ENCODE data around the gene MDN1. TPM values are rescaled to one million over a fixed set of nuclear protein-coding genes. Genes with fewer than 3 reads are reported as not detected.
"Not testable (repeated sequence)": the region's sequence is repeated elsewhere in the genome, so short reads cannot be mapped to it uniquely, and the experiment has no call there.

The MDN1 gene
- polyA plus RNA-seq, 1 donor, result 23.6 TPM

DNA sequence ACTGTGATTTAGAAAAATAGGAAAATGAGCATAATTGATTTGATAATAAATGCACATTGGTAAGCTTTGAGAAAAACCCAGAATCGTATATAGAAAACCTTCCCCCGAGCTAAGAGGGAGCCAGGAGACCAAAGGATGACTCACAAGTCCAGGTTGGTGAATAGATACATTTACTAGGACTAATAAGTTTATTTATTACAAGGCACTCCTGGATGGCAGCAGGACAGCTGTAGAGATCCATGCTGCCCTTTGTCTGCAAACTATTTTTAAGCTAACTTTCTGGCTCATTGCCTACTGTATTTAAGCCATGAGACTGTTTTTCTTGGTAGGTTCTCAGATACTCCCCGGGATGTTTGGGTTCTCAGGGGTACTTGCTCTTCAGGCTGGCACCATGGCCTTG, 23.5 kb upstream of the MDN1 start:
- no peaks in the 10 kb centered on the region for H3K9me3 ChIP-seq (ENCODE audit: control insufficient read depth, low read depth, low read length)
- no peak overlapping the region for H3K4me3 ChIP-seq (ENCODE audit: low read length)
- no peaks in the 10 kb centered on the region for H3K4me1 ChIP-seq (ENCODE audit: control insufficient read depth, insufficient read depth, low read length)
- H3K27ac ChIP-seq (ENCODE audit: low read length), result no peak overlapping the region
- no peak for DNase-seq
- H3K36me3 ChIP-seq (ENCODE audit: control insufficient read depth, insufficient read depth, low read length), result peaks cover 7% of the 10 kb centered on the region
- 73% methylated on average over 3 of the region's 3 CpGs for WGBS (ENCODE audit: insufficient coverage, low lambda C conversion rate)
- H3K27me3 ChIP-seq (ENCODE audit: control insufficient read depth, insufficient read depth, low read length), result no peaks in the 10 kb centered on the region

DNA sequence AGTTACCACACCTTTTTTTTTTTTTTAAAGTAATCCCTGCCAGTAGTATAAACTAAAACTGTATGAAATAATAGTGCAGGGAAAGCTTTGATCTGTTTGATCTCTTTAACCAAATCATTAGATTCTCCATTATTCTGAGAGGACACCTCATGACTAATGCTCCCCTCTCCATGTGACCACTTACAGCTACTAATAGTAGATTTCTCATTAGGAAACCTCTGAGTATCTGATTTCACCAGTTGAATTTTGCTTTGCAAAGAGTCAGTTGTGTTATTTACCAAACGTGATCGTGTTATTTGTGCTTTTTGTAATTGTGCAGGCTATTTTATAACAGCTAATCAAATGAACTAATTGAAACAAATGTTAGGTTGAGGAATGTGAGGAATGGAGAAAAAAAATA, 22.6 kb upstream of the MDN1 start:
- no peak for DNase-seq
- Histone ChIP-seq H3K27me3 (ENCODE audit: control insufficient read depth, insufficient read depth, low read length) (no peaks in the 10 kb centered on the region), H3K9me3 (ENCODE audit: control insufficient read depth, low read depth, low read length) (no peaks in the 10 kb centered on the region), H3K4me3 (ENCODE audit: low read length) (no peak overlapping the region), H3K36me3 (ENCODE audit: control insufficient read depth, insufficient read depth, low read length) (peaks cover 7% of the 10 kb centered on the region), H3K27ac (ENCODE audit: low read length) (no peak overlapping the region), H3K4me1 (ENCODE audit: control insufficient read depth, insufficient read depth, low read length) (no peaks in the 10 kb centered on the region)
- 100% methylated on average over 2 of the region's 2 CpGs for WGBS (ENCODE audit: insufficient coverage, low lambda C conversion rate)

DNA sequence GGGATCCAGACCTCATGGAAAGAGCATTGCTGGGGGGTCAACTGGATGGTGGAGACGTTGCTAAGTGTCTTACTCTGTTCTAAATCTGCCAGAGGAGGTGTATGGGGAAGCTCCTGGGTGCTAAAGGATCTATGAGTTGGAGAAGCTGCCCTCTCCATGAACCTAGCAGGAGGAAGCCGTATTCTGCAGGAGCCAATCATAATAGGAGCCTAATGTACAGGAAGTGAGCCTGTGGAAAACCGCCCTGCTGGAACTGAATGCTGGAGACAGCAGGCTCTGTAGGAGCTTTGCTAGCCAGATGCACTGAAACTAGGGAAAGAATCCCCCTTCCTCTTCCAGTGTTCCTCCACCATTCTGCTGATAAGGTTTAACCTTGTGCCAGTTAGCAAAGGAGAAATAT, 20.9 kb upstream of the MDN1 start:
- no peaks in the 10 kb centered on the region for H3K4me1 ChIP-seq (ENCODE audit: control insufficient read depth, insufficient read depth, low read length)
- WGBS (ENCODE audit: insufficient coverage, low lambda C conversion rate), result no CpG with 5 or more reads among the region's 3 CpGs
- H3K27me3 ChIP-seq (ENCODE audit: control insufficient read depth, insufficient read depth, low read length), result no peaks in the 10 kb centered on the region
- H3K27ac ChIP-seq (ENCODE audit: low read length), result no peak overlapping the region
- H3K36me3 ChIP-seq (ENCODE audit: control insufficient read depth, insufficient read depth, low read length), result peaks cover 12% of the 10 kb centered on the region
- no peaks in the 10 kb centered on the region for H3K9me3 ChIP-seq (ENCODE audit: control insufficient read depth, low read depth, low read length)
- DNase-seq, result no peak
- no peak overlapping the region for H3K4me3 ChIP-seq (ENCODE audit: low read length)

DNA sequence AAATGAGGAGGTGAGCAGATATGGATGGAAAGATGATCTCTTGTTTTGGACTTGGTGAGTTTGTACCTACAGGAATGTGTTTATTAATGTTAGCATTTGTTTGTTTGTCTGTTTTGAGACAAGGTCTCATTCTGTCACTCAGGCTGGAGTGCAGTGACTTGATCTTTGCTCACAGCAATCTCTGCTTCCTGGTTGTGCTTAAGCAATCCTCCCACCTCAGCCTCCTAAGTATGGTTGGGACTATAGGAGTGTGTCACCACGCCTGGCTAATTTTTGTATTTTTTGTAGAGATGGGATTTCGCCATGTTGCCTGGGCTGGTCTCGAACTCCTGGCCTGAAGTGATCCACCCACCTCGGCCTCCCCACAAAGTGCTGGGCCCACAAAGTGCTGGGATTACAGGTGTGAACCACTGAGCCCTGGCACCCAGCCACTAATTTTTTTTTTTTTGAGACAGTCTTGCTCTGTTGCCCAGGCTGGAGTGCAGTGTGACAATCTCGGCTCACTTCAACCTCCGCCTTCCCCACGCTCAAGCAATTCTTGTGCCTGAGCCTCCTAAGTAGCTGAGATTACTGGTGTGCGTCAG, 17.1 kb upstream of the MDN1 start:
- Histone ChIP-seq H3K36me3 (ENCODE audit: control insufficient read depth, insufficient read depth, low read length) (peaks cover 17% of the 10 kb centered on the region), H3K27ac (ENCODE audit: low read length) (no peak overlapping the region), H3K27me3 (ENCODE audit: control insufficient read depth, insufficient read depth, low read length) (no peaks in the 10 kb centered on the region), H3K4me1 (ENCODE audit: control insufficient read depth, insufficient read depth, low read length) (no peaks in the 10 kb centered on the region), H3K9me3 (ENCODE audit: control insufficient read depth, low read depth, low read length) (no peaks in the 10 kb centered on the region), H3K4me3 (ENCODE audit: low read length) (no peak overlapping the region)
- WGBS (ENCODE audit: insufficient coverage, low lambda C conversion rate), result no CpG with 5 or more reads among the region's 8 CpGs
- DNase-seq, result no peak

DNA sequence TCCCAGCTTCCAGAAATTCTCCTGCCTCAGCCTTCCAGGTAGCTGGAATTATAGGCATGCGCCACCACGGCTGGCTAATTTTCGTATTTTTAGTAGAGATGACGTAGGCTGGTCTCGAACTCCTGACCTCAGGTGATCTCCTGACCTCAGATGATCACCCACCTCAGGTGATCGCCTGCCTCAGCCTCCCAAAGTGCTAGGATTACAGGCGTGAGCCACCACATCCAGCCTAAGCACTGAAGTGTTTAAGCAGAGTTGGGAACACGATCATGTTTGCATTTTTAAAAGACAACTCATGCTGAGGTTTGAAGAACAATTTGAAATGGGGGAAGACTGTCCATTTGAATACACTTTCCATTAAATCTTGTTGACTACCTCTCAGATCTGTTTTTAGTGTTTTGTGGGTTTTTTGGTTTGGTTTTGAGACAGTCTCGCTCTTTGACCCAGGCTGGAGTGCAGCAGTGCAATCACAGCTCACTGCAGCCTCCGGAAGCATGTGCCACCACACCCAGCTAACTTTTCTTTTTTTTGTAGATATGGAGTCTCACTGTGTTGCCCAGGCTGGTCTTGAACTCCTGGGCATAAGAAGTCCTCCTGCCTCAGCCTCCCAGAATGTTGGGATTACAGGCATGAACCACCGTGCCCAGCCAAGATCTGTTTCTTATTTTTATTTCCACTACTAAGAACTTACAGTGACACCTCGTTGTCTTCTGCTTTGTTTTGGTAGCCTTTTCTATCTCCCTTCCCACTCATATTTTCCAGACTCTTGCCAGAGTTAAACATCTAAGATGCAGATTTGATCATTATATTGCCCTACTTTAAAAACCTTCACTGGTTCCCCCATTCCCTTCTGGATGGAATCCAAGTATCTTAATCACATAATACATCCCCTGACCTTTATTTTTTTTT, 15.5 kb upstream of the MDN1 start:
- H3K36me3 ChIP-seq (ENCODE audit: control insufficient read depth, insufficient read depth, low read length), result peaks cover 18% of the 10 kb centered on the region
- WGBS (ENCODE audit: insufficient coverage, low lambda C conversion rate), result 92% methylated on average over 2 of the region's 12 CpGs
- no peaks in the 10 kb centered on the region for H3K27me3 ChIP-seq (ENCODE audit: control insufficient read depth, insufficient read depth, low read length)
- no peaks in the 10 kb centered on the region for H3K4me1 ChIP-seq (ENCODE audit: control insufficient read depth, insufficient read depth, low read length)
- no peak overlapping the region for H3K27ac ChIP-seq (ENCODE audit: low read length)
- no peak overlapping the region for H3K4me3 ChIP-seq (ENCODE audit: low read length)
- DNase-seq, result no peak
- no peaks in the 10 kb centered on the region for H3K9me3 ChIP-seq (ENCODE audit: control insufficient read depth, low read depth, low read length)

DNA sequence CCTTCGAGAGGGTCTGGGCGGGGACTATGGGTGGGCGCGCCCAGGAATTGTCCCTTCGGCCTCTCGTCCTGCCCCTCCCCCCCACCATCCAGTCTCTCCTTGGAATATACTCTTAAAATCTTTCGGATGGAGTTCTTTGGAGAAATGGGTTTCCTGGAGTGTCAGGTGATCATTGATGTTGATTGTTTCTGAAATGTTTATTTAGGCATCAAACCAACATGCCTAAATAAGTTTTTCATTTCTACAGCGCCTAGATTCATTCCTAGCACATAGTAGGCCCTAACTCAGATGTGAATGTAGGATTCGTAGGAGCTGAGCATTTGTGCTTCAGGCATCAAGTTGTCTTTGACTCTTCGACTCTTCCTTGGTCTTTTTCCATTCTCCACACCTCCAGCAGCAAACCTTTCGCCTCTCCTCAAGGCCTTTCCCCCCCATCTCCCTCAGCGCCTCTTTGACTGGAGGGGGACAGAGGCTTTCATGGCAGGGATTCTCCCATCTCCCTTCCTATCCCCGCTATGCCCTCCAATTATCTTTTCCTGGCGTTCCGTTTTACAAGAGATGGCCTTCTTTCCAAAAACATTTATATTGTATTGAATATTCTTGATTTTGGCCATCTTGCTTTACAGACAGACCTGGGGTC, 10.7 kb upstream of the MDN1 start:
- no peak for DNase-seq
- no peaks in the 10 kb centered on the region for H3K9me3 ChIP-seq (ENCODE audit: control insufficient read depth, low read depth, low read length)
- H3K4me3 ChIP-seq (ENCODE audit: low read length), result peak overlapping the region; percentile 82
- H3K4me1 ChIP-seq (ENCODE audit: control insufficient read depth, insufficient read depth, low read length), result no peaks in the 10 kb centered on the region
- peak overlapping the region; percentile 41 for H3K27ac ChIP-seq (ENCODE audit: low read length)
- H3K27me3 ChIP-seq (ENCODE audit: control insufficient read depth, insufficient read depth, low read length), result no peaks in the 10 kb centered on the region
- peaks cover 7% of the 10 kb centered on the region for H3K36me3 ChIP-seq (ENCODE audit: control insufficient read depth, insufficient read depth, low read length)
- WGBS (ENCODE audit: insufficient coverage, low lambda C conversion rate), result 6% methylated on average over 3 of the region's 15 CpGs

DNA sequence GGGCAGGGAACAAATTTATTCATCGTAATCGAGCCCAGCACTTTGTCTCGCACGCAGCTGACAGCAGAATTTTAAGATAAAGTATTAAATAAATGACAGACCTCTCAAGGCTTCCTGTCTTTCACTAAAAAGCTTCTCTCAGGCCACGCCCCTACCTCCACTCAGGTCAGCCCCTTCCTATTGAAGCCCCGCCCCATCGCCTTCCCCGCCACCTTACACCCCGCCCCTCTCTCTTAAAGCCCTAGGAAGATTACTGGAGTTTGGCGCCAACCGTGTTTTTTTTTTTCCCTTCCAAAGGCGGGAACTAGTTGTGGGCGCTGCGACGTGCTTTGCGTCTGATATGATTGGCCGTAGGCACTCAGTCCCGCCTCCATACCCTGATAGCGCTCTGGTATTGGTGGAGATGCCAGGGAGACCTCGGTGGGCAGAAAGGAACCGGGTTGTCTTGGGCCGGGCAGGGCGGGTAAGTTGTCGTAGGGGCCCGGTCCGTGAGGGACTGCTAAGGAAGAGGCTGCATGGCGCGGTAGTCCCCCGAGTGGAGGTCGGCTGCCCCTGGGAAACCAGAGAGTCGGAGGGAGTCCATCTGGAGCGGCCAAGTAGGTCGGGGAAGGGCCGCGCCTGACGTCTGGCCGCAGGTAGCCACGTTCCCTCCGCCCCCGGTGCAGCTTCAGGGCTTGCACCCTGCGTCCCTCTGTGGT, 10.0 kb upstream of the MDN1 start, which contains the start of gene CASP8AP2:
Gene CASP8AP2, plus strand, starts transcription at position 409 of the 698 bp plus-strand sequence.
- DNase-seq, result peak; percentile 99
- peaks cover 7% of the 10 kb centered on the region for H3K36me3 ChIP-seq (ENCODE audit: control insufficient read depth, insufficient read depth, low read length)
- no peaks in the 10 kb centered on the region for H3K9me3 ChIP-seq (ENCODE audit: control insufficient read depth, low read depth, low read length)

DNA sequence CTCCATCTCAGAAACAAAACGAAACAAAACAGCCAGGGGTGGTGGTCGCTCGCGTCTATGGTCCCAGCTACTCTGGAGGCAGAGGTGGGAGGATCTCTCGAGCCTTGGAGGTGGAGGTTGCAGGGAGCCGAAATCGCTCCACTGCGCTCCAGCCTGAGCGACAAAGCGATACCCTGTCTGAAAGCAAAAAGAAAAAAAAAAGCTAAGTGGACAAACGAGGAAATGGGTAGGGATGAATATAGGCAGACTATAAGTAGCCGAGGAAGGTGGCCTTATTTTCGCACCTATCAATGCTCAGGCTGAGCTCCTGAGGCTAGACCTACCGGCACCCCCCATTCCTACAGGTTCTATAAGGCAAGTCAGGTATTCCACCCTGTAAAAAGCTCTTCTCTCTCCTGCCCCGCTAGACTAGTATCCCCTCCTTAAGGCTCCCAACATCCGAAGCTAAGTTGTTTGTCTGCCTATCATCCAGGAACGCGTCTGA, 9.4 kb upstream of the MDN1 start:
- no peak for DNase-seq
- Histone ChIP-seq H3K36me3 (ENCODE audit: control insufficient read depth, insufficient read depth, low read length) (peaks cover 7% of the 10 kb centered on the region), H3K27ac (ENCODE audit: low read length) (peak overlapping the region; percentile 84), H3K4me1 (ENCODE audit: control insufficient read depth, insufficient read depth, low read length) (no peaks in the 10 kb centered on the region), H3K27me3 (ENCODE audit: control insufficient read depth, insufficient read depth, low read length) (no peaks in the 10 kb centered on the region), H3K9me3 (ENCODE audit: control insufficient read depth, low read depth, low read length) (no peaks in the 10 kb centered on the region), H3K4me3 (ENCODE audit: low read length) (peak overlapping the region; percentile 69)
- whole genome bisulfite sequencing (ENCODE audit: insufficient coverage, low lambda C conversion rate), result 60% methylated on average over 1 of the region's 18 CpGs

More for the DNA sequence above, 10.0 kb upstream of the MDN1 start, which contains the start of gene CASP8AP2:
- no CpG with 5 or more reads among the region's 41 CpGs for WGBS (ENCODE audit: insufficient coverage, low lambda C conversion rate)
- H3K27ac ChIP-seq (ENCODE audit: low read length), result peak within 1 kb of the TSS; percentile 84
- no peaks in the 10 kb centered on the region for H3K27me3 ChIP-seq (ENCODE audit: control insufficient read depth, insufficient read depth, low read length)
- no peaks in the 10 kb centered on the region for H3K4me1 ChIP-seq (ENCODE audit: control insufficient read depth, insufficient read depth, low read length)
- H3K4me3 ChIP-seq (ENCODE audit: low read length), result peak within 1 kb of the TSS; percentile 82

DNA sequence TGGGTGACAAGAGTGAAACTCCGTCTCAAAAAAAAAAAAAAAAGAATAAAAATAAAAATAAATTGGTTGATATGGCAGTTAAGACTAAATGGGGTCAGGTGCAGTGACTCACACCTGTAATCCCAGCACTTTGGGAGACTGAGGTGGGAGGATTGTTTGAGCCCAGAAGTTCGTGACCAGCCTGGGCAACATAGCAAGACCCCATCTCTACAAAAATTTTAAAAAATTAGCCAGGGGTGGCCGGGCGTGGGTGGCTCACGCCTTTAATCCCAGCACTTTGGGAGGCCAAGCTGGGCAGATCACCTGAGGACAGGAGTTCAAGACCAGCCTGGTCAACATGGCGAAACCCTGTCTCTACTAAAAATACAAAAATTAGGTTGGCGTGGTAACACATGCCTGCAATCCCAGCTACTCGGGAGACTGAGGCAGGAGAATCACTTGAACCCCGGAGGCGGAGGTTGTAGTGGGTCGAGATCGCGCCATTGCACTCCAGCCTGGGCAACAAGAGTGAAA, 8.9 kb upstream of the MDN1 start:
- Histone ChIP-seq H3K27ac (ENCODE audit: low read length) (peak overlapping the region; percentile 84), H3K4me3 (ENCODE audit: low read length) (peak overlapping the region; percentile 69)
- no CpG with 5 or more reads among the region's 13 CpGs for WGBS (ENCODE audit: insufficient coverage, low lambda C conversion rate)
- DNase-seq; H3K27me3 ChIP-seq (ENCODE audit: control insufficient read depth, insufficient read depth, low read length); H3K4me1 ChIP-seq (ENCODE audit: control insufficient read depth, insufficient read depth, low read length); H3K36me3 ChIP-seq (ENCODE audit: control insufficient read depth, insufficient read depth, low read length); H3K9me3 ChIP-seq (ENCODE audit: control insufficient read depth, low read depth, low read length): not testable (repeated sequence)
